Activated T-helper 1 cell treated with anti-CD3 and anti-CD28 coated beads, Interleukin-2, amount 50 U/mL, for 16 hours (primary cell): Measurements from ENCODE around the gene GOLGA6L7.
"Not testable (repeated sequence)": the region's sequence is repeated elsewhere in the genome, so short reads cannot be mapped to it uniquely, and the experiment has no call there.

Experiments used
- DNase-seq, 2 donors: peaks; one replicate each; pipeline ENCODE4 v3.0.0-alpha.2; 2020; ENCODE audit warnings: low read depth in 1 of 2, low spot score in 1 of 2

The GOLGA6L7 gene

GRCh38 chr15:28844147-28844546 is 4.3 kb downstream of the GOLGA6L7 start:
- not testable (repeated sequence) for DNase-seq

DNA sequence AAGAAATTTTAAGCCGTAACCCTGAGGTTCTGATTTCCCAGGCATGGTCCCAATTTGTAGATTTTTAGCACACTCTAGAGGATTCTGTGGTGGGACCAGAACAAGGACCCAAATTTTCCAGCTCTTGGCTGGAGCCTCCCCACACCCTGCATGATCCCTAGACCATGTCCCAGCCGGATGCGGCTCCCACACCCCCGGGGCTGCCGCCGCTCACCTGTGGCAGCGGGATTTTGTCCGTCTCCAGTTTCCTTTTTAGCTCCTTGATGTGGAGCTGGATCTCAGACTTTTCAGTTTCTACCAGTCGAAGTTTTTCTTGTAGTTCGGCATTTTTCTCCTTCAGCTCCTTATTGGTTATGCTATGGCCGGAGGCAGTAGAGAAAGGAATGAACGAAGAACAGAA is 4.9 kb downstream of the GOLGA6L7 start:
- not testable (repeated sequence) for DNase-seq

- not testable (repeated sequence) for DNase-seq
Measured at GRCh38 chr15:28842210-28842609, 6.2 kb downstream of the GOLGA6L7 start.

DNA sequence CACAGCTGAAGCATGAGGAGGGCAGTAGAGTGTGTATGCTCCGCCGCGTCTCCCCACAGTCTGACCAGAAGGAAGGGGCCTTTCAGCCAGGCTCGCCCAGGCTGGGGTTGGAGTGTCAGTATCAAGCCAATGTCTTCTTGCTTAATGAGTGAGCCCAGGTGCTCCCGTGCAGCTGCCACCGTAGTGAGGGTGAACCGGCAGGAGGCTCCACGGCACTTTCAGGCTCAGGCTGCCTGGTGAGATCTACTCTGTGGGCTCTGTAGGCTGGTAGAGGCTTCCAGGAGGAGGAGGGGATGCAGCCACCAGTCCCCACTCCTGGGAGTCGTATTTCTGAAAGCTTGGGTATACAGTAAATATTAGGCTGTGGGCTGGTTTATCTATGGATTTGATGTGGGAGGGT is 8.2 kb downstream of the GOLGA6L7 start:
- not testable (repeated sequence) for DNase-seq

DNA sequence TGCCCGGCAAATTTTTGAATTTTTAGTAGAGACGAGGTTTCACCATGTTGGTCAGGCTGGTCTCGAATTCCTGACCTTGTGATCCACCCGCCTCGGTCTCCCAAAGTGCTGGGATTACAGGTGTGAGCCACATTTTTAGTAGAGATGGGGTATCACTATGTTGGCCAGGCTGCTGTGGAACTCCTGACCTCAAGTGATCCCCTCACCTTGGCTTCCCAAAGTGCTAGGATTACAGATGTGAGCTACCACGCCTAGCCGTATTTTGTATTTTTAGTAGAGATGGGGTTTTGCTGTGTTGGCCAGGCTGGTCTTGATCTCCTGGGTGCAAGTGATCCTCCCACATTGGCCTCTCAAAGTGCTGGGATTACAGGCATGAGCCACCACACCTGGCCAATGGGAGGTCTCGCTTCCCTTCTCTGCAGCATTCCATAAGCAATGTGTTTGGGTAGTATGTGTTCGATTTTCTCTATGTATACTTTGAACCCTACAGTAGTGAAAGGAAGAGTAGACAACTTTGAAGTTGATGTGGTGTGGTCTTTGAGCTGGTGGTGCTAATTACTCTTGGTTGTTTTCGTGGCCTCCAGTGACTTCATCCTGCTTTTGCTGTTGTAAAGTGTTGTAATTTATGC is 13.4 kb downstream of the GOLGA6L7 start:
- DNase-seq = not testable (repeated sequence)

DNA sequence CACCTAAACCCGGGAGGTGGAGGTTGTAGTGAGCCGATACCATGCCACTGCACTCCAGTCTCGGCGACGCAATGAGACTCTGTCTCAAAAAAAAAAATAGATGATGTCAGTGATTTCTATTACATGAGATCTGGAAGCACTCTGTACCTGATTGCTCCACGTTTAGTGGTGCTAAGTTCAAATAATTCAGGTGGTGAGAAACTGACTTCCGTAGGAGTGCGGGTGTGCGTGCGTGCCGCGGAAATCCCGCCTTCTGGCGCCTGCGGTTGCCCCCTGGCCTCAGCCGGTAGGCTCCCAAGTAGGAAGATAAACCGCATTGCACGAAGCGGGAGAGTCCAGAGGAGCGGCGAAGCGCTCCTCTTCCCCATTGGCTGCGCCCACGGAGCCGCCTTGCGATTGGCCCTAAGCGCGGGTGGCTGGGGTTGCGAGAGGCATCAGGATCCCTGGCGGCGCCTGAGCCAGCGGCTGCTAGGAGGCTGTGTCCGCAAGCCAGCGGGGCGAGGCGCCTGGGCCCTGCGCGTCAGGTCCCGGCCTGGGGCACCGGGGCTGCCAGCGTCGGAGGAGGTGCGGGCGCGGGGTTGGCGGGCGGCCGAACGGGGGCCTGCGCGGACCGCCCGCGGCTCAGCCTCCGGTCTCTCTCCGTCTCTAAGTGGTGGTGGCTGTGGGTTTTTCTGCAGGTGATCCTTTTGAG is 16.4 kb downstream of the GOLGA6L7 start:
- DNase-seq = peak; percentile 32 to 55

DNA sequence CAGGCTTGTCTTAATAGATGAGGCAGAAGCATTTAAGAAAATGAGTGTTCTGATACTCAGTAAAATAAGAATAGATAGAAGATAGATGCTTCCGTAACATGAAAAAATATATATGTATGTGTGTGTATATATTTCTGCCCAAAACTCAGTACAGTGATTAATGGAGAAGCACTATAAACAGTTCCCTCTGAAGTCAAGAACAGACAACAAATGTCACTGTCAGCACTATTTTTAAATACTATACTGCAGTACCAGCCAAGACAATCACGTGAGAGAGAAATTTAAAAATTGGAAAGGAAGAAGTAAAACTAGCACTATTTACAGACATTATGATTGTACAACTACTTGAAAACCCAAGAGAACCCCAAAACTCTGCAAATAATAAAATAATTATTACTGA is 27.0 kb downstream of the GOLGA6L7 start:
- DNase-seq = not testable (repeated sequence)

DNA sequence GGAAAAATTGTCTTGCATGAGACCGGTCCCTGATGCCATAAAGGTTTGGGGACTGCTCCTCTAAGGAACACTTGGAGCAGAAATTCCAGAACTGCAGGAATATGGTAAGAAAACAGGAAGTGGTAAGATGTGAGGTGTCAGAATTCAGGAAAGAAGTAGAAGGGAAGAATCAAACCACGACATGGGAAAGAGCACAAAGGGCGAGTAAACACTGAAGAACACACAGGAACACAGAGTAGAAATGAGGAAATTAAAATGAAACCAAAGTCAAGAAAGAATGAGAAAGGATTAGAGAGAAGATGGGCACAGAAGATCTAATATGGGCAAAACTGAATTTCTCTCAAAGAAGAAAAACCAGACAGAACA is 28.5 kb downstream of the GOLGA6L7 start:
- DNase-seq = not testable (repeated sequence)

DNA sequence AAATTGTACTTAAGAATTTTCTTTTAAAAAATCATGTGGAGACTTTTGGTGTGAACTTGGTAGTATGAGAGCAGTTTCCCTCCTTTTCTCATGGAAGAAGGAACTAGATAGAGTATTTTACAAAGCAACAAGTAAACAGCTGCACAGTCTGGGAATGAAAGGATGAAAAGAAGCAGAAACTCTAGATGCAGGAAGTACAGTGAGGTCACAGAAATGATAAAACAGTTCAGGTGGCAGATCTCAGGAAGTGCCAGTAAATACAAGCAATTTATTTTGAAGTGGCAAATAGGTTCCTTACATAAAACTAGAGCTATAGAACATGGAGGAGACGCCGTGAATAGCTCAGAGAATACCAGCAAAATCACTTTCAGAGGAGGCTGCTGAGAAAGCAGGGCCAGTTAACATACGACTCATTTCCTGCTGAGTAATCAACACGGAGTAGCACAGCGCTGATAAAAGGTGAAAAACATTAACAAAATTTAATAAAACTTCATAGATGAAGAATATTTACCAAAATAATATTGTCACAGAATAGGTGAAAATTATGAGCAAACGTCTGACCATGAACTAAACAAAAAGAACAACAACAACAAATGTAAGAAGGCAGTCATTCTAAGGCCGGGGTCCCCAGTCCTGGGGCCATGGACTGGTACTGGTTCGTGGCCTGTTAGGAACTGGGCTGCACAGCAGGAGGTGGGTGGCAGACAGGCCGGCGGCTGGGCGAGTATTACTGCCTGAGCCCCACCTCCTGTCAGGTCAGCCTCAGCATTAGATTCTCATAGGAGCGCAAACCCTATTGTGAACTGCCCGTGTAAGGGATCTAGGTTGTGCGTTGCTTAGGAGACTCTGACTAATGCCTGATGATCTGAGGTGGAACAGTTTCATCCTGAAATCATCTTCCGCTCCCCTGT is 29.2 kb downstream of the GOLGA6L7 start:
- not testable (repeated sequence) for DNase-seq

DNA sequence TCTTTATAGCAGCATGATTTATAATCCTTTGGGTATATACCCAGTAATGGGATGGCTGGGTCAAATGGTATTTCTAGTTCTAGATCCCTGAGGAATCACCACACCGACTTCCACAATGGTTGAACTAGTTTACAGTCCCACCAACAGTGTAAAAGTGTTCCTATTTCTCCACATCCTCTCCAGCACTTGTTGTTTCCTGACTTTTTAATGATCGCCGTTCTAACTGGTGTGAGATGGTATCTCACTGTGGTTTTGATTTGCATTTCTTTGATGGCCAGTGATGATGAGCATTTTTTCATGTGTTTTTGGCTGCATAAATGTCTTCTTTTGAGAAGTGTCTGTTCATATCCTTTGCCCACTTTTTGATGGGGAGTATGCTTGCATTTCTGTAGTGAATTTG is 30.3 kb downstream of the GOLGA6L7 start:
- not testable (repeated sequence) for DNase-seq

GRCh38 chr15:28814059-28814458 is 34.4 kb downstream of the GOLGA6L7 start:
- not testable (repeated sequence) for DNase-seq

GRCh38 chr15:28813392-28813791 is 35.1 kb downstream of the GOLGA6L7 start:
- not testable (repeated sequence) for DNase-seq

DNA sequence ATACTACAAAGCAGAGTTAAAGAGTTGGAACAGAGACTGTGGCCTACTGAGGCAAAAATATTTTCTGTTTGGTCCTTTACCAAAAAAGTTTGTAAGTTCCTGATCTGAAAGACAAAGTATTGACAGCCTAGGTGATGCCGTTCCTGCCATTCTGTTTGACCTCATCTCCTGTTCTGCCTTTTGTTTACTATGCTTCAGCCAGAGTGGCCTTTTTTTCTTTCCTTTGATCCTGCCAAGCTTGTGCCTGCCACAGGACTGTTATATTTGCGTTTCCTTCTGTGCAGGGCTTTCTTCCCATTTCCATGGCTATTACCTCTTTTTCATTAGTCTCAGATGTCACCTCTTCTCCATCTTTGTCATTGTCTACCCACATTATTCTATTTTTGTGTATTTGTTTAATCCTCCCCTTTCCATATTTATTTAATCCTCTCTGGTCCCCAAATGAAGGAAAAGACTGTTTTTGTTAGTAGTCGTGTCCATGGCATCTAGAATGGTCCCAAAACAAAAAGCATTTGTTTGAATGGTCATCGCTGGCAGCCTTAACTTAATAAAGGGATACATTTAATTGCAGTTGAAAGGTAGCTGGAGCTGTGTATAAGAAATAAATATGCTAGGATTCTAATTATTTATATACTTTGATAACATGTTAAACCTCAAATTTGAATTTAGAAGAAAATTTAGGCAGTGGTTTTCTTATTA is 36.4 kb downstream of the GOLGA6L7 start:
- DNase-seq = not testable (repeated sequence)

- DNase-seq = not testable (repeated sequence)
Measured at GRCh38 chr15:28810444-28810843, 38.0 kb downstream of the GOLGA6L7 start.

DNA sequence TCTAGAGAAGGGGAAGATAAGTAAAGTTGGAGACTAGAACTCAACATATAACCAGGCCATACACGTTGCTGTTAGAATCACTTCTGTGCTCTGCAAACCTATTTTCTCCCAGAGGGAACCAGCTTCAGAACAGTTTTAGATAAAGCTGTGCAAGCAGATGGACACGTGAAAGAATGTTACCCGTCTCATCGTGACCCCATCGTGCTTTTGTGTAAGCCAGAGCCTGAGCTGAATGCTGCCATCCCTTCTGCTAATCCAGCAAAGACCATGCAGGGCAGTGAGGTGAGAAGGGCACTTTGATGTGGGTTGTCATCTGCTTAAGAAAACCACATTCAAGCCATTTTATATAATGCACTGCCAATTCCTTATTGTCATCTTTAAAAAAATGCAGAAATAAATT is 40.3 kb downstream of the GOLGA6L7 start:
- DNase-seq = not testable (repeated sequence)

DNA sequence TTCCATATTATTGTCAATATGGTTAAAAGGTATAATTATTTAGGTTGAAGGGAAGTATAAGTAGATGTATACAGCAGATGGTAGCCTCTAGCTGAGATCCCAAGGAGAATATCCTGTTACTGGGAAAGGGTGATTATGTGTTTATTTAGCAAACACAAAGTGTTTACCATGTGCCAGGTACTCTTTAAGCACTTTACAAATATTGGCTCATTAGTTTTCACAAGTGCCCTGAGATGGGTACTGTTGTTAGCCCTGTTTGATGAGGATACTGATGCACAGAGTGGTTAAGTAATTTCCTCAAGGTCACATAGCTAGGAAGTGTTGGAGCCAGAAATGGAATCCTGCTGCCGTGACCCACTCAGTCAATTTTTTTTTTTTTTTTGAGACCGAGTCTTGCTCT is 48.1 kb downstream of the GOLGA6L7 start:
- DNase-seq = not testable (repeated sequence)

DNA sequence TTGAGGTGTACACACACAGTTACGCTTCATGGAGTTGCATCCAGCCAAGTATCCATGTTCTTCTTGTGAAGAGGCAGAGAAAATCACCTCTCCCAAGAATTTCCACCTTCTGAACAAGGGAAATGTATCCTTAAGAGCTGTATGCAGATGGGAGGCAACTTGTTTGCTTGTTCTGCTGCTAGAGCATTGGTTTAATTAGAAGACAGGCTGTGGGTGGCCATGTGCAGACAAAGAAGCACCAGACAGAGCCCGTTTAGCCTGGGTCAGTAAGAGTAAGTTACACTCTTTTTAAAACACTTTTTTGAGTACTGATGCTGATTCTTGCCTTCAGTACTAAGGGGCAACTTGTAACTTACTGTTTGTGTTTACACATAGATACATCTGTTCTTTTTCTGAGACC is 50.2 kb downstream of the GOLGA6L7 start:
- DNase-seq = not testable (repeated sequence)

DNA sequence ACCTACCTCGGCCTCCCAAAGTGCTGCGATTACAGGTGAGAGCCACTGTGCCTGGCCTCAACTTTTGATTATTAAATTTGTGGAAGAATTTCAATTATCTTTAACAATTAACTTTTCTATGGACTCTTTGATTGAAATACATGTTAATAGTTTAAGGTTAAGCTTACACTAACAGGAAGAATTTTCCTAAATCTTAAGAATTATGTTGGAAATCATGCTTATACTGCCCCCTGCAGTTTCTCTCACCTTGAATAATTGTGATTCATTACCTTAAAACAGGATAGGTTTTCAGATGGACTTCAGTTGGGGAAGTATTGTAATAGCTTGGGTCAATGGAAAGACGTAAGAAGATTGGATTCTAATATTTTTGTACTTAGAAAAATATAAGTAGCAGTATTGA is 54.2 kb downstream of the GOLGA6L7 start:
- DNase-seq = not testable (repeated sequence)
